H9 (cell line): Measurements from ENCODE around the gene MRPL27. TPM values are rescaled to one million over a fixed set of nuclear protein-coding genes. Genes with fewer than 3 reads are reported as not detected.
"Not testable (repeated sequence)": the region's sequence is repeated elsewhere in the genome, so short reads cannot be mapped to it uniquely, and the experiment has no call there.

Experiments used
- DNase-seq: peaks from one replicate; pipeline ENCODE4 v3.0.0-alpha.2; 2017
- H2AFZ ChIP-seq: one replicate; pipeline ENCODE4 v1.6.1; 2013; ENCODE audit warnings: mild to moderate bottlenecking, low read length, control low read depth, moderate library complexity
- H2AK5ac ChIP-seq: 2 replicates; pipeline ENCODE4 v1.6.1; 2013; ENCODE audit warnings: low read length, control low read depth, mixed read lengths; ENCODE audit not compliant: insufficient read length
- H2BK120ac ChIP-seq: one replicate; pipeline ENCODE4 v1.6.1; 2013; ENCODE audit warnings: low read depth, mild to moderate bottlenecking, low read length, control low read depth, inconsistent platforms; ENCODE audit not compliant: poor library complexity, severe bottlenecking
- H2BK12ac ChIP-seq: 2 replicates; pipeline ENCODE4 v1.6.1; 2013; ENCODE audit warnings: low read length, control low read depth, mixed read lengths, low read depth; ENCODE audit not compliant: insufficient read length
- H2BK15ac ChIP-seq: 2 replicates; pipeline ENCODE4 v1.6.1; 2013; ENCODE audit warnings: low read depth, low read length, control low read depth
- H2BK20ac ChIP-seq: one replicate; pipeline ENCODE4 v1.6.1; 2013; ENCODE audit warnings: low read depth, mild to moderate bottlenecking, low read length, control low read depth, inconsistent platforms; ENCODE audit not compliant: poor library complexity, severe bottlenecking
- H2BK5ac ChIP-seq: 2 replicates; pipeline ENCODE4 v1.6.1; 2013; ENCODE audit warnings: low read length, control low read depth, mixed read lengths; ENCODE audit not compliant: insufficient read length
- H3K14ac ChIP-seq: 2 replicates; pipeline ENCODE4 v1.6.1; 2013; ENCODE audit warnings: low read length, control low read depth; ENCODE audit not compliant: insufficient read depth
- H3K18ac ChIP-seq: 2 replicates; pipeline ENCODE4 v1.6.1; 2013; ENCODE audit warnings: low read depth, mild to moderate bottlenecking, mixed read lengths, low read length, control low read depth; ENCODE audit not compliant: insufficient read length
- H3K23ac ChIP-seq: 2 replicates; pipeline ENCODE4 v1.6.1; 2013; ENCODE audit warnings: low read length, control low read depth, mixed read lengths, low read depth; ENCODE audit not compliant: insufficient read length
- H3K23me2 ChIP-seq: 2 replicates; pipeline ENCODE4 v1.6.1; 2013; ENCODE audit warnings: low read depth, mild to moderate bottlenecking, mixed read lengths, low read length, control low read depth; ENCODE audit not compliant: insufficient read length, poor library complexity, severe bottlenecking
- H3K27ac ChIP-seq: 2 replicates; pipeline ENCODE4 v1.5.1; 2013; ENCODE audit warnings: low read length, control low read depth, mixed read lengths, low read depth; ENCODE audit not compliant: insufficient read length
- H3K27me3 ChIP-seq: 2 replicates; pipeline ENCODE4 v1.6.1; 2013; ENCODE audit warnings: low read length, control low read depth, inconsistent platforms; ENCODE audit not compliant: insufficient read depth
- H3K4ac ChIP-seq: 2 replicates; pipeline ENCODE4 v1.6.1; 2013; ENCODE audit warnings: low read depth, mild to moderate bottlenecking, control low read depth, inconsistent platforms, low read length, moderate library complexity
- H3K4me1 ChIP-seq: 2 replicates; pipeline ENCODE4 v1.6.1; 2013; ENCODE audit warnings: low read length, control low read depth, inconsistent platforms; ENCODE audit not compliant: insufficient read depth
- H3K4me2 ChIP-seq: 2 replicates; pipeline ENCODE4 v1.6.1; 2013; ENCODE audit warnings: low read length, control low read depth, mixed read lengths; ENCODE audit not compliant: insufficient read length, insufficient read depth
- H3K56ac ChIP-seq: 2 replicates; pipeline ENCODE4 v1.6.1; 2013; ENCODE audit warnings: low read depth, mild to moderate bottlenecking, mixed read lengths, low read length, control low read depth; ENCODE audit not compliant: insufficient read length
- H3K79me1 ChIP-seq: 2 replicates; pipeline ENCODE4 v1.6.1; 2013; ENCODE audit warnings: low read depth, mild to moderate bottlenecking, moderate library complexity, low read length, control low read depth, inconsistent platforms; ENCODE audit not compliant: insufficient read depth, poor library complexity, severe bottlenecking
- H3K79me2 ChIP-seq: 2 replicates; pipeline ENCODE4 v1.6.1; 2013; ENCODE audit warnings: low read length, control low read depth, inconsistent platforms; ENCODE audit not compliant: insufficient read depth
- H3K9ac ChIP-seq: 2 replicates; pipeline ENCODE4 v1.6.1; 2013; ENCODE audit warnings: low read length, control low read depth, mixed read lengths; ENCODE audit not compliant: insufficient read length; ENCODE audit errors: extremely low read depth
- H3K9me3 ChIP-seq: one replicate; pipeline ENCODE4 v1.6.1; 2013; ENCODE audit warnings: low read depth, low read length, inconsistent platforms; ENCODE audit not compliant: control insufficient read depth
- H3T11ph ChIP-seq: one replicate; pipeline ENCODE4 v1.6.1; 2013; ENCODE audit warnings: mild to moderate bottlenecking, low read length, control low read depth, inconsistent platforms
- H4K20me1 ChIP-seq: one replicate; pipeline ENCODE4 v1.6.1; 2013; ENCODE audit not compliant: control insufficient read depth, insufficient read length, insufficient read depth
- H4K5ac ChIP-seq: 2 replicates; pipeline ENCODE4 v1.6.1; 2013; ENCODE audit warnings: low read depth, mild to moderate bottlenecking, mixed read lengths, low read length, control low read depth; ENCODE audit not compliant: insufficient read length
- H4K8ac ChIP-seq: replicated peaks from 2 replicates; pipeline ENCODE4 v1.6.1; 2013; ENCODE audit warnings: low read length, control low read depth, mixed read lengths, low read depth; ENCODE audit not compliant: insufficient read length
- H4K91ac ChIP-seq: 2 replicates; pipeline ENCODE4 v1.6.1; 2013; ENCODE audit warnings: low read depth, mild to moderate bottlenecking, moderate library complexity, mixed read lengths, low read length, control low read depth; ENCODE audit not compliant: insufficient read length
- H3K27ac Mint-ChIP-seq, 3 experiments: 2 replicates in 2 of 3; 3 replicates in 1 of 3; pipeline ENCODE4 v1.8.0; 2020 to 2021; ENCODE audit warnings: mixed read lengths in 3 of 3, mild to moderate bottlenecking in 1 of 3, moderate library complexity in 1 of 3
- H3K27me3 Mint-ChIP-seq: 2 replicates; pipeline ENCODE4 v1.8.0; 2021; ENCODE audit warnings: low read depth, mild to moderate bottlenecking, moderate library complexity, mixed read lengths
- H3K36me3 Mint-ChIP-seq, 3 experiments: 2 replicates in 2 of 3; 3 replicates in 1 of 3; pipeline ENCODE4 v1.8.0; 2020 to 2021; ENCODE audit warnings: low read depth in 3 of 3, mixed read lengths in 3 of 3; ENCODE audit not compliant: insufficient read depth in 1 of 3
- H3K4me1 Mint-ChIP-seq, 2 experiments: 2 replicates each; pipeline ENCODE4 v1.8.0; 2020; ENCODE audit warnings: mixed read lengths in 2 of 2
- H3K4me3 Mint-ChIP-seq, 2 experiments: 2 replicates in 1 of 2; 3 replicates in 1 of 2; pipeline ENCODE4 v1.8.0; 2020 to 2021; ENCODE audit warnings: mild to moderate bottlenecking in 2 of 2, mixed read lengths in 2 of 2, moderate library complexity in 1 of 2
- H3K9me3 Mint-ChIP-seq, 2 experiments: 2 replicates in 1 of 2; 3 replicates in 1 of 2; pipeline ENCODE4 v1.8.0; 2020; ENCODE audit warnings: mild to moderate bottlenecking in 2 of 2, mixed read lengths in 2 of 2, moderate library complexity in 1 of 2
- WGBS: extraction: QIAGEN DNeasy Blood & Tissue Kit; methylation state at CpG from one replicate; pipeline ENCODE4 v1.1.7; 2013; ENCODE audit warnings: missing lambda C conversion rate, low lambda C conversion rate, mixed read lengths; ENCODE audit not compliant: insufficient read length; ENCODE audit errors: extremely low coverage; 5-methylcytosine and 5-hydroxymethylcytosine counted together
- total RNA-seq: library from RNA; stranded (reverse); gene quantifications from 2 replicates; pipeline ENCODE4 v1.2.1, GENCODE V29; 2021

Gene MRPL27
- total RNA-seq, 1 experiment from 2014 or later, result 85.9 TPM

- H3K23ac ChIP-seq, H2BK120ac ChIP-seq, H3K56ac ChIP-seq, H2AK5ac ChIP-seq, H3K4me2 ChIP-seq, H3K27ac ChIP-seq, H2BK20ac ChIP-seq, H3K18ac ChIP-seq, H3K9me3 ChIP-seq, H2BK15ac ChIP-seq, H3K27me3 Mint-ChIP-seq, H4K5ac ChIP-seq, H3K4me3 Mint-ChIP-seq, H4K8ac ChIP-seq, H2AFZ ChIP-seq, H3K9ac ChIP-seq, H3K27me3 ChIP-seq, H3K4ac ChIP-seq, H2BK5ac ChIP-seq, H3T11ph ChIP-seq, H3K14ac ChIP-seq, H4K91ac ChIP-seq, H3K4me1 ChIP-seq, H2BK12ac ChIP-seq, DNase-seq, H4K20me1 ChIP-seq, H3K27ac Mint-ChIP-seq: not testable (repeated sequence)
- Mint-ChIP-seq H3K9me3 (peaks cover 11 to 12% of the 10 kb centered on the region in 2 experiments; a peak in 4 of 5 replicates), H3K4me1 (peaks cover 21 to 30% of the 10 kb centered on the region in 2 experiments), H3K36me3 (peaks cover 6 to 16% (median 9%) of the 10 kb centered on the region in 3 experiments; a peak in 6 of 7 replicates)
- no CpG with 5 or more reads among the region's 8 CpGs for WGBS
- Histone ChIP-seq H3K23me2 (peaks cover 14% of the 10 kb centered on the region), H3K79me2 (peaks cover 11% of the 10 kb centered on the region; the same call in 1 of the 2 replicates), H3K79me1 (peaks cover 11% of the 10 kb centered on the region)
Observed at GRCh38 chr17:50399591-50399990, 26.6 kb upstream of the MRPL27 start.

GRCh38 chr17:50398672-50399071 is 25.7 kb upstream of the MRPL27 start:
- not testable (repeated sequence) for H3K23ac ChIP-seq, H2BK5ac ChIP-seq, H2BK12ac ChIP-seq, H3K27ac Mint-ChIP-seq, H2BK20ac ChIP-seq, H4K20me1 ChIP-seq, H3K27me3 Mint-ChIP-seq, H4K5ac ChIP-seq, H3T11ph ChIP-seq, H3K9me3 ChIP-seq, DNase-seq, H3K9ac ChIP-seq, H3K4me1 ChIP-seq, H3K4ac ChIP-seq, H4K8ac ChIP-seq, H3K4me3 Mint-ChIP-seq, H3K27ac ChIP-seq, H3K4me2 ChIP-seq, H2AK5ac ChIP-seq, H2AFZ ChIP-seq, H3K56ac ChIP-seq, H2BK15ac ChIP-seq, H2BK120ac ChIP-seq, H3K18ac ChIP-seq, H4K91ac ChIP-seq, H3K27me3 ChIP-seq, H3K14ac ChIP-seq
- H3K23me2 ChIP-seq, result peaks cover 14% of the 10 kb centered on the region
- Mint-ChIP-seq H3K9me3 (peaks cover 11 to 12% of the 10 kb centered on the region in 2 experiments; a peak in 4 of 5 replicates), H3K36me3 (peaks cover 13 to 24% (median 15%) of the 10 kb centered on the region in 3 experiments; a peak in 6 of 7 replicates), H3K4me1 (peaks cover 17 to 26% of the 10 kb centered on the region in 2 experiments)
- H3K79me1 ChIP-seq, result peaks cover 11% of the 10 kb centered on the region
- H3K79me2 ChIP-seq, result peaks cover 11% of the 10 kb centered on the region; the same call in 1 of the 2 replicates
- no CpG with 5 or more reads among the region's 3 CpGs for WGBS
